Endothelial cell of umbilical vein (primary cell): ENCODE measurements around the gene CYB5D1. TPM values are rescaled to one million over a fixed set of nuclear protein-coding genes. Genes with fewer than 3 reads are reported as not detected.

Experiments
- BruUV-seq: library from RNA; stranded (reverse); fragments of 400-500 nt; replicated peaks from 2 replicates; lab custom pipeline; 2021; lab: Mats Ljungman, UMichigan
- CTCF ChIA-PET: fragments of 300-600, 350-600 bp; sonication (Branson Sonifier 250); formaldehyde crosslinking; loops from one replicate; lab custom pipeline; 2021; ENCODE audit warnings: antibody characterized with exemption, inconsistent platforms; lab: Charles Lee
- POLR2A ChIA-PET: fragments of 300-600, 350-600 bp; sonication (Branson Sonifier 250); formaldehyde crosslinking; loops from one replicate; lab custom pipeline; 2021; ENCODE audit warnings: antibody characterized with exemption, inconsistent platforms; lab: Charles Lee
- DNase-seq: peaks from one replicate; pipeline ENCODE4 v3.0.0-alpha.2; 2011; ENCODE audit warnings: low read depth, low spot score
- FAIRE-seq: peaks from 2 replicates; lab custom pipeline; 2011; peaks lifted over from hg19 to GRCh38; lab: Jason Lieb, UNC
- H2AFZ ChIP-seq: 2 replicates; pipeline ENCODE4 v1.6.0; 2012; ENCODE audit warnings: low read depth, low read length, control low read depth, inconsistent platforms
- H3K27ac ChIP-seq: 2 replicates; pipeline ENCODE4 v1.5.1; 2011; ENCODE audit warnings: low read depth, mild to moderate bottlenecking, control low read depth, low read length, moderate library complexity; ENCODE audit not compliant: insufficient read depth
- H3K27me3 ChIP-seq, 2 experiments: 2 replicates each; pipeline versions ENCODE4 v1.6.0 to v1.6.1; 2011; ENCODE audit warnings: low read length in 2 of 2, mixed read lengths in 1 of 2; ENCODE audit not compliant: control insufficient read depth in 2 of 2, insufficient read depth in 2 of 2
- H3K36me3 ChIP-seq, 2 experiments: 2 replicates in 1 of 2; 3 replicates in 1 of 2; pipeline ENCODE4 v1.5.1; 2011; ENCODE audit warnings: low read length in 2 of 2, mild to moderate bottlenecking in 1 of 2, moderate library complexity in 1 of 2; ENCODE audit not compliant: control insufficient read depth in 2 of 2, insufficient read depth in 2 of 2; ENCODE audit errors: extremely low read depth in 1 of 2
- H3K4me1 ChIP-seq: 3 replicates; pipeline ENCODE4 v1.5.1; 2011; ENCODE audit warnings: mild to moderate bottlenecking, low read length; ENCODE audit not compliant: control insufficient read depth, insufficient read depth; ENCODE audit errors: extremely low read depth
- H3K4me2 ChIP-seq: 2 replicates; pipeline ENCODE4 v1.6.1; 2011; ENCODE audit warnings: low read length, control low read depth, mixed read lengths; ENCODE audit not compliant: insufficient read depth
- H3K4me3 ChIP-seq, 3 experiments: fragments of 200-600 bp in 1 of 3; sonication (generic), shearing (Covaris generic) in 1 of 3; replicated peaks in 1 of 3; 2 replicates each; pipeline ENCODE4 v1.5.1; 2011 to 2016; ENCODE audit warnings: control low read depth in 3 of 3, low read length in 3 of 3, mild to moderate bottlenecking in 2 of 3, inconsistent platforms in 1 of 3, low read depth in 1 of 3, moderate library complexity in 1 of 3; ENCODE audit not compliant: insufficient read depth in 1 of 3
- H3K79me2 ChIP-seq: 2 replicates; pipeline ENCODE4 v1.6.0; 2012; ENCODE audit warnings: low read length, inconsistent platforms; ENCODE audit not compliant: control insufficient read depth, insufficient read depth
- H3K9ac ChIP-seq: replicated peaks from 2 replicates; pipeline ENCODE3; 2011; ENCODE audit warnings: low read length, control low read depth; ENCODE audit not compliant: insufficient read depth; ENCODE audit errors: extremely low read depth
- H3K9me1 ChIP-seq: replicated peaks from 3 replicates; pipeline ENCODE4 v1.6.0; 2011; ENCODE audit warnings: mild to moderate bottlenecking, low read length; ENCODE audit not compliant: control insufficient read depth, insufficient read depth; ENCODE audit errors: extremely low read depth
- H3K9me3 ChIP-seq: replicated peaks from 2 replicates; pipeline ENCODE4 v1.5.1; 2012; ENCODE audit warnings: low read length, inconsistent platforms; ENCODE audit not compliant: control insufficient read depth, insufficient read depth
- H4K20me1 ChIP-seq: replicated peaks from 2 replicates; pipeline ENCODE3; 2011; ENCODE audit warnings: mild to moderate bottlenecking, low read length; ENCODE audit not compliant: control insufficient read depth, insufficient read depth; ENCODE audit errors: extremely low read depth
- FOS ChIP-seq: IDR thresholded peaks from 2 replicates; pipeline ENCODE4 v1.6.1; 2011; ENCODE audit warnings: mild to moderate bottlenecking, low read length, moderate library complexity, borderline replicate concordance; ENCODE audit not compliant: insufficient read depth
- GATA2 ChIP-seq: IDR thresholded peaks from 2 replicates; pipeline ENCODE4 v1.7.0; 2011; ENCODE audit warnings: low read depth, mild to moderate bottlenecking, moderate library complexity, mixed read lengths, low read length; ENCODE audit not compliant: insufficient read length, insufficient read depth
- JUN ChIP-seq: IDR thresholded peaks from 2 replicates; pipeline ENCODE4 v1.6.1; 2011; ENCODE audit warnings: borderline replicate concordance, low read depth; ENCODE audit not compliant: insufficient read length, insufficient read depth
- POLR2A ChIP-seq: IDR thresholded peaks from 2 replicates; pipeline ENCODE4 v1.6.1; 2012; ENCODE audit warnings: low read depth, mild to moderate bottlenecking, control low read depth, low read length
- POLR2AphosphoS5 ChIP-seq: IDR thresholded peaks from 2 replicates; pipeline ENCODE4 v1.6.1; 2012; ENCODE audit warnings: low read depth, mild to moderate bottlenecking, control low read depth, low read length, moderate library complexity; ENCODE audit not compliant: insufficient read depth
- dilution Hi-C: fragments of 300-500 bp; cut with MboI; formaldehyde crosslinking; loops from one replicate; pipeline ENCODE4 v1.15.0; 2019; ENCODE audit warnings: low sequenced_read_pairs; ENCODE audit not compliant: extremely low pct_ligation_motif_present
- intact Hi-C: fragments of 100-400 bp; cut with micrococcal nuclease; formaldehyde crosslinking; loops from one replicate; pipeline ENCODE4 v1.10.0; 2022
- polyA plus RNA-seq, 4 experiments: library from polyadenylated mRNA; depleted of rRNA in 3 of 4; stranded (reverse) in 3 of 4; unstranded in 1 of 4; fragments of >200 nt; gene quantifications; 2 replicates each; pipeline versions ENCODE4 v1.2.1 to v1.2.3, GENCODE V29; 2011 to 2012; ENCODE audit warnings: missing spikeins in 1 of 4
- total RNA-seq: library from RNA; stranded (reverse); gene quantifications from 2 replicates; pipeline ENCODE4 v1.2.3, GENCODE V29; 2021
- TF ChIP-seq, protein P1 (sequence below), 2 donors: IDR thresholded peaks; 1 replicate in 1 of 2; 2 replicates in 1 of 2; pipeline ENCODE4 v1.5.1; 2011; ENCODE audit warnings: low read length in 2 of 2, mild to moderate bottlenecking in 2 of 2, moderate library complexity in 2 of 2, control low read depth in 1 of 2, inconsistent platforms in 1 of 2, low read depth in 1 of 2; ENCODE audit not compliant: insufficient read depth in 1 of 2; ENCODE audit errors: extremely low read depth in 1 of 2
- TF ChIP-seq, protein P2 (sequence below): IDR thresholded peaks from 2 replicates; pipeline ENCODE4 v1.6.1; 2011; ENCODE audit not compliant: insufficient read depth, insufficient read length

The CYB5D1 gene
- total and polyA plus RNA-seq, 2 donors (not counting 3 experiments of a cell fraction or from before 2014, with no cell fraction given) = 9.4 to 18.1 TPM

DNA sequence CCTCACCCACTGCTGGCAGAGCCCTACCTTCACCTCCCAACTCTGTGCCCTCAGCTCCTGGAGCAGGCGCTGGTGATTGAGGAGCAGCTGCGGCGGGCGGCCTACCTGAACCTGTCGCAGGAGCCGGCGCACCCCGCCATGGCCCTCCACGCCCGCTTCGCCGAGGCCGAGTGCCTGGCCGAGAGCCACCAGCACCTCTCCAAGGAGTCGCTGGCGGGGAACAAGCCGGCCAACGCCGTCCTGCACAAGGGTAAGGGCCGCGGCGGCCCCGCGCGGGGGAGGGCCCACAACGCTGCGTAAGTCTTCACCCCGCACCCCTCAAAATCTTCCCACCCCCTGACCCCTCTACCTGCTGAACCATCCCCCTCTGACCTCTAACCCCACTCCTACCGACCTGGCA lies 51.3 kb downstream of the CYB5D1 start:
- Histone ChIP-seq H2AFZ (no peak overlapping the region), H3K4me2 (no peak overlapping the region), H3K9ac (no peak overlapping the region), H3K27me3 (no peaks in the 10 kb centered on the region), H3K4me3 (no peak overlapping the region), H3K27ac (no peak overlapping the region), H3K79me2 (no peaks in the 10 kb centered on the region), H3K9me3 (no peaks in the 10 kb centered on the region), H3K4me1 (no peaks in the 10 kb centered on the region), H4K20me1 (no peaks in the 10 kb centered on the region), H3K9me1 (no peaks in the 10 kb centered on the region), H3K36me3 (peaks cover 20 to 77% of the 10 kb centered on the region in 2 experiments)
- intact Hi-C loops (no loop called here), dilution Hi-C loops (no loop called here)
- no peak for TF ChIP-seq POLR2A
- no peak for TF ChIP-seq GATA2
- no peak for TF ChIP-seq POLR2AphosphoS5
- TF ChIP-seq FOS = no peak
- ChIA-PET POLR2A (no interaction called here), CTCF (interaction anchor here (2.3 kb wide), 1 partner anchor 80 kb away, joined by 8 read pairs; no protein-coding TSS in a partner anchor)
- BruUV-seq = no TSS peak
- DNase-seq = no peak
- FAIRE-seq = no peak

DNA sequence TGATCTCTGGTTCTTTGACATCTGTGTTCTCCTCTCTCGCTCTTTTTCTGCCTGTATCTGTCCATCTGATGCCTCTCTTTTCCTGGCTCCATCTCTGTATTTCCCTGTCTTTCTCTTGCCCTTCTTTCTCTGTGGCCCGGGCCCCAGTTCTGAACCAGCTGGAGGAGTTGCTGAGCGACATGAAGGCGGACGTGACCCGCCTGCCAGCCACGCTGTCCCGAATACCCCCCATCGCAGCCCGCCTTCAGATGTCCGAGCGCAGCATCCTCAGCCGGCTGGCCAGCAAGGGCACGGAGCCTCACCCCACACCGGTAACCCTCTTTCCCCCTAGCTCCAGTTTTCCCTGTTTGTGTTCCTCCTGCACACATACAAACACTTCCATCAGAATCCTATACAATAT lies 52.5 kb downstream of the CYB5D1 start:
- H3K36me3 ChIP-seq = peaks cover 11 to 66% of the 10 kb centered on the region in 2 experiments
- H3K27me3 ChIP-seq = no peaks in the 10 kb centered on the region
- TF ChIP-seq GATA2 (no peak), POLR2AphosphoS5 (no peak), FOS (no peak), POLR2A (no peak), JUN (no peak)
- TF ChIP-seq, protein P1, sequence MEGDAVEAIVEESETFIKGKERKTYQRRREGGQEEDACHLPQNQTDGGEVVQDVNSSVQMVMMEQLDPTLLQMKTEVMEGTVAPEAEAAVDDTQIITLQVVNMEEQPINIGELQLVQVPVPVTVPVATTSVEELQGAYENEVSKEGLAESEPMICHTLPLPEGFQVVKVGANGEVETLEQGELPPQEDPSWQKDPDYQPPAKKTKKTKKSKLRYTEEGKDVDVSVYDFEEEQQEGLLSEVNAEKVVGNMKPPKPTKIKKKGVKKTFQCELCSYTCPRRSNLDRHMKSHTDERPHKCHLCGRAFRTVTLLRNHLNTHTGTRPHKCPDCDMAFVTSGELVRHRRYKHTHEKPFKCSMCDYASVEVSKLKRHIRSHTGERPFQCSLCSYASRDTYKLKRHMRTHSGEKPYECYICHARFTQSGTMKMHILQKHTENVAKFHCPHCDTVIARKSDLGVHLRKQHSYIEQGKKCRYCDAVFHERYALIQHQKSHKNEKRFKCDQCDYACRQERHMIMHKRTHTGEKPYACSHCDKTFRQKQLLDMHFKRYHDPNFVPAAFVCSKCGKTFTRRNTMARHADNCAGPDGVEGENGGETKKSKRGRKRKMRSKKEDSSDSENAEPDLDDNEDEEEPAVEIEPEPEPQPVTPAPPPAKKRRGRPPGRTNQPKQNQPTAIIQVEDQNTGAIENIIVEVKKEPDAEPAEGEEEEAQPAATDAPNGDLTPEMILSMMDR (IDR thresholded peaks at IDR 0.05; ENCODE audit: extremely low read depth in 1 of 2, insufficient read depth in 1 of 2, low read depth in 1 of 2, low read length in 2 of 2) = no peak
- TF ChIP-seq, protein P2, sequence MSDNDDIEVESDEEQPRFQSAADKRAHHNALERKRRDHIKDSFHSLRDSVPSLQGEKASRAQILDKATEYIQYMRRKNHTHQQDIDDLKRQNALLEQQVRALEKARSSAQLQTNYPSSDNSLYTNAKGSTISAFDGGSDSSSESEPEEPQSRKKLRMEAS = no peak
- ChIA-PET CTCF (interaction anchor here (0.6 to 2.3 kb wide), 3 partner anchors 72 to 80 kb away, joined by 3 to 8 read pairs (median 3); no protein-coding TSS in a partner anchor), POLR2A (no interaction called here)
- H3K9ac ChIP-seq = no peak overlapping the region
- H3K79me2 ChIP-seq = no peaks in the 10 kb centered on the region
- intact Hi-C loops (no loop called here), dilution Hi-C loops (no loop called here)
- H3K4me3 ChIP-seq = no peak overlapping the region
- no peak overlapping the region for H3K27ac ChIP-seq
- H3K9me1 ChIP-seq = no peaks in the 10 kb centered on the region
- H3K9me3 ChIP-seq = no peaks in the 10 kb centered on the region
- DNase-seq (no peak), FAIRE-seq (no peak)
- no peaks in the 10 kb centered on the region for H4K20me1 ChIP-seq
- no TSS peak for BruUV-seq
- no peak overlapping the region for H3K4me2 ChIP-seq
- H2AFZ ChIP-seq = no peak overlapping the region
- peaks cover 3% of the 10 kb centered on the region for H3K4me1 ChIP-seq
